HepG2 (cell line): ENCODE results near the gene TESPA1. TPM values are rescaled to one million over a fixed set of nuclear protein-coding genes. Genes with fewer than 3 reads are reported as not detected.

ENCODE experiments used
- ATAC-seq: fragments of 200-7000 bp; cut with Tn5 transposase; 3 replicates; pipeline ENCODE4 v1.9.1; 2020; ENCODE audit warnings: mild to moderate bottlenecking, moderate library complexity
- BruUV-seq: library from RNA; stranded (reverse); fragments of 400-500 nt; replicated peaks from 2 replicates; lab custom pipeline; 2021; lab: Mats Ljungman, UMichigan
- CTCF ChIA-PET: fragments of 300-600 bp; formaldehyde crosslinking; extraction: SDS; loops from one replicate; lab custom pipeline; 2021; ENCODE audit warnings: low total read pairs, inconsistent platforms, low intra/inter-chr PET ratio; lab: Yijun Ruan, JAX
- POLR2A ChIA-PET: fragments of 350-600 bp; sonication (Branson Sonifier 250); formaldehyde crosslinking; loops from one replicate; lab custom pipeline; 2020; ENCODE audit warnings: antibody characterized with exemption, inconsistent platforms; lab: Yijun Ruan, JAX
- DNase-seq: peaks from one replicate; pipeline ENCODE4 v3.0.0-alpha.2; 2015; ENCODE audit warnings: low spot score
- FAIRE-seq: peaks from 3 replicates; lab custom pipeline; 2011; peaks lifted over from hg19 to GRCh38; lab: Jason Lieb, UNC
- H2AFZ ChIP-seq: one replicate; pipeline ENCODE4 v1.6.1; 2011; ENCODE audit warnings: low read length, inconsistent platforms
- H3K27ac ChIP-seq: fragments of 300-600 bp; 3 replicates; pipeline ENCODE4 v1.8.0; 2011; ENCODE audit warnings: mixed run types, mild to moderate bottlenecking, mixed read lengths, low read length, inconsistent platforms; ENCODE audit not compliant: insufficient read depth; ENCODE audit errors: extremely low read length
- H3K27me3 ChIP-seq, 2 experiments: fragments of 200-600 bp in 1 of 2; 2 replicates in 1 of 2; 3 replicates in 1 of 2; pipeline versions ENCODE4 v1.6.0 to v1.8.0; 2011; ENCODE audit warnings: low read length in 2 of 2, mild to moderate bottlenecking in 2 of 2, moderate library complexity in 2 of 2, inconsistent platforms in 1 of 2; ENCODE audit not compliant: insufficient read depth in 2 of 2, control insufficient read depth in 1 of 2
- H3K36me3 ChIP-seq, 2 experiments: fragments of 200-600 bp in 1 of 2; replicated peaks in 1 of 2; 2 replicates in 1 of 2; 3 replicates in 1 of 2; pipeline versions ENCODE4 v1.5.1 to v1.8.0; 2011; ENCODE audit warnings: low read length in 2 of 2, inconsistent platforms in 1 of 2; ENCODE audit not compliant: insufficient read depth in 2 of 2, control insufficient read depth in 1 of 2
- H3K4me1 ChIP-seq: 2 replicates; pipeline ENCODE4 v1.5.1; 2012; ENCODE audit warnings: low read length, inconsistent platforms; ENCODE audit not compliant: insufficient read depth
- H3K4me2 ChIP-seq: 2 replicates; pipeline ENCODE4 v1.6.0; 2011; ENCODE audit warnings: low read depth, low read length, inconsistent platforms
- H3K4me3 ChIP-seq, 3 experiments: fragments of 200-600 bp in 1 of 3; sonication (generic), shearing (Covaris generic) in 1 of 3; replicated peaks in 1 of 3; 2 replicates each; pipeline ENCODE4 v1.5.1; 2011 to 2016; ENCODE audit warnings: low read length in 3 of 3, inconsistent platforms in 2 of 3, low read depth in 2 of 3, mild to moderate bottlenecking in 2 of 3, control low read depth in 1 of 3, mixed read lengths in 1 of 3; ENCODE audit not compliant: insufficient read depth in 1 of 3
- H3K79me2 ChIP-seq: one replicate; pipeline ENCODE4 v1.6.1; 2011; ENCODE audit warnings: low read length, inconsistent platforms; ENCODE audit not compliant: insufficient read depth
- H3K9ac ChIP-seq: 2 replicates; pipeline ENCODE4 v1.6.0; 2011; ENCODE audit warnings: mild to moderate bottlenecking, low read depth, low read length, inconsistent platforms; ENCODE audit not compliant: insufficient read depth
- H3K9me3 ChIP-seq: 2 replicates; pipeline ENCODE4 v1.5.1; 2012; ENCODE audit warnings: mild to moderate bottlenecking, low read length
- H4K20me1 ChIP-seq: 2 replicates; pipeline ENCODE4 v1.6.0; 2011; ENCODE audit warnings: inconsistent platforms, mild to moderate bottlenecking, low read length, moderate library complexity; ENCODE audit not compliant: insufficient read depth
- ATM ChIP-seq: fragments of 450-650 bp; IDR thresholded peaks from 2 replicates; pipeline ENCODE4 v1.7.1; 2017; ENCODE audit warnings: mild to moderate bottlenecking, borderline replicate concordance
- FOXK1 ChIP-seq: sonication (generic); formaldehyde crosslinking; IDR thresholded peaks from 2 replicates; pipeline ENCODE4 v1.4.0; 2020; ENCODE audit warnings: low read depth, missing genetic modification reagents, borderline replicate concordance
- KLF16 ChIP-seq, 2 experiments: sonication (generic) in 1 of 2; formaldehyde crosslinking in 1 of 2; IDR thresholded peaks; 2 replicates each; pipeline versions ENCODE4 v1.6.1 to v1.8.0; 2016 to 2023; ENCODE audit warnings: missing genetic modification reagents in 2 of 2, missing compliant biosample characterization in 1 of 2
- MED1 ChIP-seq: sonication (generic); formaldehyde crosslinking; IDR thresholded peaks from 2 replicates; pipeline ENCODE4 v1.4.0; 2020; ENCODE audit warnings: missing genetic modification reagents
- MTA3 ChIP-seq: sonication (generic); formaldehyde crosslinking; IDR thresholded peaks from 2 replicates; pipeline ENCODE4 v1.4.0; 2020; ENCODE audit warnings: missing genetic modification reagents
- ZNF317 ChIP-seq: sonication (generic); formaldehyde crosslinking; IDR thresholded peaks from 2 replicates; pipeline ENCODE4 v1.5.0; 2020; ENCODE audit warnings: mild to moderate bottlenecking, missing genetic modification reagents
- WGBS: methylation state at CpG from one replicate; pipeline ENCODE4 v1.1.6; 2017; ENCODE audit warnings: low lambda C conversion rate; 5-methylcytosine and 5-hydroxymethylcytosine counted together
- in situ Hi-C: cut with HindIII; loops from 2 replicates; pipeline ENCODE4 v1.10.0; 2017; ENCODE audit warnings: low pct_unique_long_range_greater_than_20kb; ENCODE audit not compliant: extremely low pct_ligation_motif_present
- intact Hi-C: fragments of 100-400 bp; cut with micrococcal nuclease; formaldehyde crosslinking; loops from one replicate; pipeline ENCODE4 v1.10.0; 2022; ENCODE audit not compliant: unreplicated experiment
- polyA plus RNA-seq, 8 experiments: library from polyadenylated mRNA; depleted of rRNA in 3 of 8; stranded (reverse) in 7 of 8; unstranded in 1 of 8; fragments of >200 nt; fragmentation: Illumina TruSeq in 4 of 8; extraction: Trizol in 4 of 8; gene quantifications; 2 replicates each; pipeline versions ENCODE4 v1.2.1 to v1.2.3, GENCODE V29; 2011 to 2016; ENCODE audit warnings: low read depth in 4 of 8, missing spikeins in 1 of 8, mixed read lengths in 1 of 8; ENCODE audit not compliant: insufficient read depth in 1 of 8
- total RNA-seq, 5 experiments: library from RNA; depleted of rRNA; stranded (reverse); fragments of >200 nt; fragmentation: Illumina TruSeq; extraction: Trizol; gene quantifications; 2 replicates each; pipeline ENCODE4 v1.2.3, GENCODE V29; 2016; ENCODE audit warnings: low read depth in 1 of 5
- TF ChIP-seq, protein P1 (sequence below): sonication (generic); formaldehyde crosslinking; IDR thresholded peaks from 2 replicates; pipeline ENCODE4 v1.4.0; 2020; ENCODE audit warnings: mild to moderate bottlenecking, missing genetic modification reagents
- TF ChIP-seq, protein P2 (sequence below): sonication (generic); formaldehyde crosslinking; IDR thresholded peaks from 2 replicates; pipeline ENCODE4 v1.4.0; 2020; ENCODE audit warnings: mild to moderate bottlenecking, missing genetic modification reagents
- TF ChIP-seq, protein P3 (sequence below): sonication (generic); formaldehyde crosslinking; IDR thresholded peaks from 2 replicates; pipeline ENCODE4 v1.8.0; 2022; ENCODE audit warnings: missing genetic modification reagents, mild to moderate bottlenecking, borderline replicate concordance

The TESPA1 gene
- total and polyA plus RNA-seq, 2 of the 13 experiments (the other 11 are each of a cell fraction or from before 2014, with no cell fraction given): not detected

- H3K27ac ChIP-seq: no peak overlapping the region
- in situ Hi-C loops (no loop called here), intact Hi-C loops (no loop called here)
- no peaks in the 10 kb centered on the region for H3K9me3 ChIP-seq
- H3K36me3 ChIP-seq: no peaks in the 10 kb centered on the region
- ATAC-seq (no peak), FAIRE-seq (no peak), DNase-seq (no peak)
- no peak overlapping the region for H3K4me2 ChIP-seq
- no peaks in the 10 kb centered on the region for H3K4me1 ChIP-seq
- CTCF ChIA-PET: no interaction called here
- TF ChIP-seq MTA3 (CRISPR knock-in tag) (no peak), KLF16 (CRISPR knock-in tag; IDR thresholded peaks at IDR 0.05) (no peak)
- TF ChIP-seq, protein P1, sequence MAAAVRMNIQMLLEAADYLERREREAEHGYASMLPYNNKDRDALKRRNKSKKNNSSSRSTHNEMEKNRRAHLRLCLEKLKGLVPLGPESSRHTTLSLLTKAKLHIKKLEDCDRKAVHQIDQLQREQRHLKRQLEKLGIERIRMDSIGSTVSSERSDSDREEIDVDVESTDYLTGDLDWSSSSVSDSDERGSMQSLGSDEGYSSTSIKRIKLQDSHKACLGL (CRISPR knock-in tag): no peak
- no peak overlapping the region for H2AFZ ChIP-seq
- WGBS: 0% methylated on average over 2 of the region's 2 CpGs
- H3K9ac ChIP-seq: no peak overlapping the region
- H3K4me3 ChIP-seq: no peak overlapping the region
- 0 out of 5 replicates have a peak, but pooled peaks cover 0 to 1% of the 10 kb centered on the region in 2 experiments for H3K27me3 ChIP-seq
- no TSS peak for BruUV-seq
- H3K79me2 ChIP-seq: no peaks in the 10 kb centered on the region
- POLR2A ChIA-PET: no interaction called here
- no peaks in the 10 kb centered on the region for H4K20me1 ChIP-seq
Observed at GRCh38 chr12:54981796-54982195, 2.8 kb downstream of the TESPA1 start.

- Histone ChIP-seq H2AFZ (no peak overlapping the region), H3K4me2 (no peak overlapping the region), H3K9ac (no peak overlapping the region), H4K20me1 (no peaks in the 10 kb centered on the region), H3K36me3 (no peaks in the 10 kb centered on the region), H3K27me3 (0 out of 5 replicates have a peak, but pooled peaks cover 0 to 1% of the 10 kb centered on the region in 2 experiments), H3K9me3 (no peaks in the 10 kb centered on the region), H3K4me3 (no peak overlapping the region), H3K4me1 (no peaks in the 10 kb centered on the region), H3K27ac (no peak overlapping the region), H3K79me2 (no peaks in the 10 kb centered on the region)
- no peak for FAIRE-seq
- DNase-seq: no peak
- no peak for ATAC-seq
- CTCF ChIA-PET: no interaction called here
- intact Hi-C loops (no loop called here), in situ Hi-C loops (no loop called here)
- 0% methylated on average over 5 of the region's 5 CpGs for WGBS
- POLR2A ChIA-PET: no interaction called here
- BruUV-seq: no TSS peak
- TF ChIP-seq MED1 (CRISPR knock-in tag) (no peak), FOXK1 (no peak), ZNF317 (CRISPR knock-in tag) (no peak), ATM (no peak)
- TF ChIP-seq, protein P2, sequence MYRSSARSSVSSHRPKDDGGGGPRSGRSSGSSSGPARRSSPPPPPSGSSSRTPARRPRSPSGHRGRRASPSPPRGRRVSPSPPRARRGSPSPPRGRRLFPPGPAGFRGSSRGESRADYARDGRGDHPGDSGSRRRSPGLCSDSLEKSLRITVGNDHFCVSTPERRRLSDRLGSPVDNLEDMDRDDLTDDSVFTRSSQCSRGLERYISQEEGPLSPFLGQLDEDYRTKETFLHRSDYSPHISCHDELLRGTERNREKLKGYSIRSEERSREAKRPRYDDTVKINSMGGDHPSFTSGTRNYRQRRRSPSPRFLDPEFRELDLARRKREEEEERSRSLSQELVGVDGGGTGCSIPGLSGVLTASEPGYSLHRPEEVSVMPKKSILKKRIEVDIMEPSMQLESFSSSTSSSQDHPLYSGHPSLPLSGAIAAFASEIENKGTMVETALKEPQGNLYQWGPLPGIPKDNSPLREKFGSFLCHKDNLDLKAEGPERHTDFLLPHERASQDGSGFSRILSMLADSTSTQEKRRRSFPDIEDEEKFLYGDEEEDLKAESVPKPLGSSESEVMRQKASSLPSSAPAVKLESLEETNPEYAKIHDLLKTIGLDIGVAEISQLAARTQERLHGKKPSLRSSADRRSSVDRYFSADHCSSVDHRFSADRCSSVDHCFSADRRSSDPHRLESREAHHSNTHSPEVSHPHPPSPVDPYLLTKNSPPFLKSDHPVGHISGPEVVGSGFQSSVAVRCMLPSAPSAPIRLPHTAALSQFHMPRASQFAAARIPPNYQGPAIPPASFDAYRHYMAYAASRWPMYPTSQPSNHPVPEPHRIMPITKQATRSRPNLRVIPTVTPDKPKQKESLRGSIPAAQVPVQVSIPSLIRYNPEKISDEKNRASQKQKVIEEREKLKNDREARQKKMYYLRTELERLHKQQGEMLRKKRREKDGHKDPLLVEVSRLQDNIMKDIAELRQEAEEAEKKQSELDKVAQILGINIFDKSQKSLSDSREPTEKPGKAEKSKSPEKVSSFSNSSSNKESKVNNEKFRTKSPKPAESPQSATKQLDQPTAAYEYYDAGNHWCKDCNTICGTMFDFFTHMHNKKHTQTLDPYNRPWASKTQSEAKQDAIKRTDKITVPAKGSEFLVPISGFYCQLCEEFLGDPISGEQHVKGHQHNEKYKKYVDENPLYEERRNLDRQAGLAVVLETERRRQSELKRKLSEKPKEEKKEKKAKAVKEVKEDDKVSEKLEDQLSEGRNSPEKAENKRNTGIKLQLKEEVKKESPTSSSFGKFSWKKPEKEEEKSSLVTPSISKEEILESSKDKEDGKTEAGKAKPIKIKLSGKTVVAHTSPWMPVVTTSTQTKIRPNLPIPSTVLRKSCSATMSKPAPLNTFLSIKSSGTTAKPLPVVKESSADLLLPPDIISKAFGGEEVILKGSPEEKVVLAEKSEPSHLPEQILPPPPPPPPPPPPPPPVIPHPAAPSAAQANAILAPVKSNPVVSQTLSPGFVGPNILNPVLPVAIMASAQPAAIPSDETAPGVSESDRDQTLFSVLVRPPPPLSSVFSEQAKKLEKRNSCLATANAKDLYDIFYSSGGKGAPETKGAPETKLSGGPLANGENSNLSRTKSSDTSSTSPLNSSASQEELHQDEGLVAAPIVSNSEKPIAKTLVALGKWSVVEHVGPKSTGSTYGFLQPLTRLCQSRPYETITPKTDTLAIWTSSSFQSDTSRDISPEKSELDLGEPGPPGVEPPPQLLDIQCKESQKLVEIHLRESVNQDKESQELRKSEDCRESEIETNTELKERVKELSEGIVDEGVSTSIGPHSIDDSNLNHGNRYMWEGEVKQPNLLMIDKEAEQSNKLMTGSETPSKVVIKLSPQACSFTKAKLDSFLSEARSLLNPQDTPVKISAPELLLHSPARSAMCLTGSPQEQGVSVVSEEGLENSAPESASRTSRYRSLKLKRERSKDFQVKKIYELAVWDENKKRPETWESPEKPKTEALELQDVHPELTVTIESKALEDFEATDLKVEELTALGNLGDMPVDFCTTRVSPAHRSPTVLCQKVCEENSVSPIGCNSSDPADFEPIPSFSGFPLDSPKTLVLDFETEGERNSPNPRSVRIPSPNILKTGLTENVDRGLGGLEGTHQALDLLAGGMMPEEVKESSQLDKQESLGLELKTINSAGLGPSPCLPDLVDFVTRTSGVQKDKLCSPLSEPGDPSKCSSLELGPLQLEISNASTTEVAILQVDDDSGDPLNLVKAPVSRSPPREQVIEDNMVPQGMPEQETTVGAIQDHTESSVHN (CRISPR knock-in tag): no peak
- TF ChIP-seq, protein P3, sequence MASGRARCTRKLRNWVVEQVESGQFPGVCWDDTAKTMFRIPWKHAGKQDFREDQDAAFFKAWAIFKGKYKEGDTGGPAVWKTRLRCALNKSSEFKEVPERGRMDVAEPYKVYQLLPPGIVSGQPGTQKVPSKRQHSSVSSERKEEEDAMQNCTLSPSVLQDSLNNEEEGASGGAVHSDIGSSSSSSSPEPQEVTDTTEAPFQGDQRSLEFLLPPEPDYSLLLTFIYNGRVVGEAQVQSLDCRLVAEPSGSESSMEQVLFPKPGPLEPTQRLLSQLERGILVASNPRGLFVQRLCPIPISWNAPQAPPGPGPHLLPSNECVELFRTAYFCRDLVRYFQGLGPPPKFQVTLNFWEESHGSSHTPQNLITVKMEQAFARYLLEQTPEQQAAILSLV: no peak
Observed at GRCh38 chr12:54980341-54980740, 4.2 kb downstream of the TESPA1 start.
